ENCODE measurements around the gene SLC24A1. TPM values are rescaled to one million over a fixed set of nuclear protein-coding genes. Genes with fewer than 3 reads are reported as not detected.

The SLC24A1 gene
- total RNA-seq, 1 donor from 2014 or later, result 20.7 TPM

- no peak overlapping the region for H3K27ac Mint-ChIP-seq (ENCODE audit: unreplicated experiment)
- no peak overlapping the region for H3K4me3 Mint-ChIP-seq (ENCODE audit: unreplicated experiment)
- no peaks in the 10 kb centered on the region for H3K27me3 Mint-ChIP-seq (ENCODE audit: unreplicated experiment)
- no peak for TF ChIP-seq CTCF (IDR thresholded peaks at IDR 0.05; ENCODE audit: unreplicated experiment)
- no peaks in the 10 kb centered on the region for H3K9me3 Mint-ChIP-seq (ENCODE audit: unreplicated experiment)
- no peak for DNase-seq (ENCODE audit: low spot score)
- H3K4me1 Mint-ChIP-seq (ENCODE audit: unreplicated experiment), result no peaks in the 10 kb centered on the region
- no peaks in the 10 kb centered on the region for H3K36me3 Mint-ChIP-seq (ENCODE audit: low read depth, unreplicated experiment)
Observed at GRCh38 chr15:65682404-65682911, 60.7 kb downstream of the SLC24A1 start.

GRCh38 chr15:65688462-65688861 lies 66.7 kb downstream of the SLC24A1 start:
- Mint-ChIP-seq H3K27ac (ENCODE audit: unreplicated experiment) (no peak overlapping the region), H3K36me3 (ENCODE audit: low read depth, unreplicated experiment) (peaks cover 4% of the 10 kb centered on the region), H3K9me3 (ENCODE audit: unreplicated experiment) (no peaks in the 10 kb centered on the region), H3K4me1 (ENCODE audit: unreplicated experiment) (no peaks in the 10 kb centered on the region), H3K4me3 (ENCODE audit: unreplicated experiment) (no peak overlapping the region), H3K27me3 (ENCODE audit: unreplicated experiment) (no peaks in the 10 kb centered on the region)
- no peak for TF ChIP-seq CTCF (IDR thresholded peaks at IDR 0.05; ENCODE audit: unreplicated experiment)
- no peak for DNase-seq (ENCODE audit: low spot score)

- H3K4me1 Mint-ChIP-seq (ENCODE audit: unreplicated experiment), result no peaks in the 10 kb centered on the region
- DNase-seq (ENCODE audit: low spot score), result no peak
- H3K9me3 Mint-ChIP-seq (ENCODE audit: unreplicated experiment), result no peaks in the 10 kb centered on the region
- no peaks in the 10 kb centered on the region for H3K27me3 Mint-ChIP-seq (ENCODE audit: unreplicated experiment)
- H3K36me3 Mint-ChIP-seq (ENCODE audit: low read depth, unreplicated experiment), result peaks cover 4% of the 10 kb centered on the region
- no peak overlapping the region for H3K27ac Mint-ChIP-seq (ENCODE audit: unreplicated experiment)
- TF ChIP-seq CTCF (IDR thresholded peaks at IDR 0.05; ENCODE audit: unreplicated experiment), result no peak
- H3K4me3 Mint-ChIP-seq (ENCODE audit: unreplicated experiment), result no peak overlapping the region
Observed at GRCh38 chr15:65690173-65690572, 68.4 kb downstream of the SLC24A1 start.

- H3K27me3 Mint-ChIP-seq (ENCODE audit: unreplicated experiment), result no peaks in the 10 kb centered on the region
- H3K4me1 Mint-ChIP-seq (ENCODE audit: unreplicated experiment), result no peaks in the 10 kb centered on the region
- DNase-seq (ENCODE audit: low spot score), result no peak
- H3K9me3 Mint-ChIP-seq (ENCODE audit: unreplicated experiment), result no peaks in the 10 kb centered on the region
- peaks cover 4% of the 10 kb centered on the region for H3K36me3 Mint-ChIP-seq (ENCODE audit: low read depth, unreplicated experiment)
- H3K4me3 Mint-ChIP-seq (ENCODE audit: unreplicated experiment), result no peak overlapping the region
- no peak overlapping the region for H3K27ac Mint-ChIP-seq (ENCODE audit: unreplicated experiment)
- TF ChIP-seq CTCF (IDR thresholded peaks at IDR 0.05; ENCODE audit: unreplicated experiment), result no peak
Observed at GRCh38 chr15:65690778-65691177, 69.0 kb downstream of the SLC24A1 start.

- Mint-ChIP-seq H3K27me3 (ENCODE audit: unreplicated experiment) (no peaks in the 10 kb centered on the region), H3K27ac (ENCODE audit: unreplicated experiment) (no peak overlapping the region), H3K4me3 (ENCODE audit: unreplicated experiment) (no peak overlapping the region), H3K36me3 (ENCODE audit: low read depth, unreplicated experiment) (peaks cover 4% of the 10 kb centered on the region), H3K9me3 (ENCODE audit: unreplicated experiment) (no peaks in the 10 kb centered on the region), H3K4me1 (ENCODE audit: unreplicated experiment) (no peaks in the 10 kb centered on the region)
- DNase-seq (ENCODE audit: low spot score), result no peak
- TF ChIP-seq CTCF (IDR thresholded peaks at IDR 0.05; ENCODE audit: unreplicated experiment), result no peak
Observed at GRCh38 chr15:65695081-65695480, 73.3 kb downstream of the SLC24A1 start.

Other genes starting within 250 kb of the SLC24A1 start
- 538 TPM for gene IGDCC3, start 243.9 kb upstream of the SLC24A1 start, total RNA-seq (ENCODE audit: unreplicated experiment)
- 4.2 TPM for gene IGDCC4, start 199.0 kb upstream of the SLC24A1 start, total RNA-seq (ENCODE audit: unreplicated experiment)
- gene DPP8, start 104.2 kb upstream of the SLC24A1 start, total RNA-seq (ENCODE audit: unreplicated experiment), result 36.6 TPM
- gene HACD3, start 91.5 kb upstream of the SLC24A1 start, total RNA-seq (ENCODE audit: unreplicated experiment), result 107 TPM
- 42.2 TPM for gene INTS14, start 10.8 kb upstream of the SLC24A1 start, total RNA-seq (ENCODE audit: unreplicated experiment)
- gene DENND4A, start 170.4 kb downstream of the SLC24A1 start, total RNA-seq (ENCODE audit: unreplicated experiment), result 17.1 TPM
- gene RAB11A, start 247.6 kb downstream of the SLC24A1 start, total RNA-seq (ENCODE audit: unreplicated experiment), result 482 TPM